HG03139 (cell line): Measurements from ENCODE around the gene FGF23.
"Not testable (repeated sequence)": the region's sequence is repeated elsewhere in the genome, so short reads cannot be mapped to it uniquely, and the experiment has no call there.

Experiments
- ATAC-seq: cut with Tn5 transposase; IDR thresholded peaks from one replicate; pipeline ENCODE4 v1.9.1; 2021; ENCODE audit not compliant: unreplicated experiment

FGF23 gene

DNA sequence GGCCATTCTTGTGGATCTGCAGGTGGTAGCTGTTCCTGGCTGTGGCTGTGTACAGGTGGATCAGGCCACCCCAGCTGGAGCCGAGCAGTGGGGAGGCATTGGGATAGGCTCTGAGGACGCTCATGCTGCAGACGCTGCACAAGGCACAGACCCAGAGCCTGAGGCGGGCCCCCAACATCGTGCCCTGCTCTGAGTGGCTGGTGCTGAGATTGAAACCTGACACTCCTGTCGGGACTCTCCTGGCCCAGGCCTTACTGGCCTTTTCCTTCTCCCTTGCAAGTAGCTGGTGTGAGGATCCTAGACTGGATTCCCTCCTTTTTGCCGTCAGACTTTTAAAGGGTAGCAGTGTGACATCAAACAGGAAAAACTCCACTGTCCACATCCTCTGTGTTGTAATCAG, at the start of gene FGF23:
TSS of gene FGF23 (minus strand) at position 308 of the 400 bp plus-strand sequence. CDS start at position 178, 130 bp downstream.
- ATAC-seq: no peak

DNA sequence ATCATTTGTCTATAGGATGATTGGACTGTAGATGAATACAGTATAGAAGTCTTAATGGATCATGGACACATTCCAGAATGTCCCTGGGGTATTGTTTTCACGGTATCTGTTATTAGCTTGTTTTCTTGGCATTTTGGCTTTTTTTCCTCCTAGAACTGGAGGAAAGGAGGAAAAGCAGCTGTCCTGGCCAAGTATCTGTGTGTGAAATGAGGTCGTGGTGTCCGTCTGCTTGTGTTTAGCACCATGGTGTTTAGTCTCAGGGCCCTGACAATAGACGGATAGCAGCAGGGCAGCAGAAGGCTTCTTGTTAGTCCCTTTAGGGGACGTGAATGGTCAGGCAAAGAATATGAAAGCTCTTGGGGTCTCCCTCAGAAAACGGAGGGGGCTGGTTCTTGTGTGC, 44.9 kb upstream of the FGF23 start:
- ATAC-seq: no peak

DNA sequence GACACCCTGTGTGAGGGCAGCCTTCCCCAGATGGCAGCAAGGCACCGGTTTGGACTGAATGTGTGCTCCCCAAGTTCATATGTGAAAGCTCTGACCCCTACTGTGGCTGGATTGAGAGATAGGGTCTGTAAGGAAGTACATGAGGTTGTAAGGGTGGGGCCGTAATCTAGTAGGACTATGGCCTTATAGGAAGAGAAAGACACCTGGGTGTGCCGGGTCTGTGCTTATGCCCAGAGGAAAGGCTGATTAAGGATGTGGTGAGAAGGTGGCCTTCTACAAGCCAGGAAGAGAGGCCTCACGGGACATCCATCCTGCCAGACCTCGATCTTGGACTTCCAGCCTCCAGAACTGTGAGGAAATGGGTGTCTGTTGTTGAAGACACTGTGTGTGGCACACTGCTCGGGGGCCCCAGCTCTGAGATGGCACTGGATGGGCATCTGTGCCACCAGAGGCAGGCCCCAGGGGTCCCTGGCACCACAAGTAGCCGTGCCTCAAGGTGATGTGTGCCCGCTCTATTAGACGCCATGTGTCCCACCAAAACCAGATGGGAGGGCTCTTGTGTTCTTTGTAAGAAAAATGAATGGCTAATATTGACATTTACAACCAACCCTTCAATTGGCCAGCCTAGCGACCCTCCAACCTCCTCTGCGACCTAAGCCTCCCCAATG, 44.1 kb upstream of the FGF23 start:
- ATAC-seq: no peak

DNA sequence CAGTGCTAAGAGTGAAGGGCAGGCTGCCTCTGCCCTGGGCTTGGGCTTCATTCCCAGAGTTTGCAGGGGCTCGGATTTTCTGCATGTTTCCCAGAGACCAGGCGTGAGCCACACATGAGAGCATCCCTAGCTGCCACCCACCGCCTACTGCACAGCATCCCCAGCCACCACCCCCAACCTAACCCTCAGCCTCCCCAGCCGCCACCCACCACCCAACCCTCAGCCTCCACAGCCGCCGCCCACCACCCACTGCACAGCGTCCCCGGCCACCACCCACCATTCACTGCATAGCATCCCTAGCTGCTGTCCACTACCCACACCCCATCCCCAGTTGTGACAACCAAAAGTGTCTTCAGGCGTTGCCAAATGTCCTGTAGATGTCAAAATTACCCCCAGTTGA, 43.5 kb upstream of the FGF23 start:
- ATAC-seq: no peak

DNA sequence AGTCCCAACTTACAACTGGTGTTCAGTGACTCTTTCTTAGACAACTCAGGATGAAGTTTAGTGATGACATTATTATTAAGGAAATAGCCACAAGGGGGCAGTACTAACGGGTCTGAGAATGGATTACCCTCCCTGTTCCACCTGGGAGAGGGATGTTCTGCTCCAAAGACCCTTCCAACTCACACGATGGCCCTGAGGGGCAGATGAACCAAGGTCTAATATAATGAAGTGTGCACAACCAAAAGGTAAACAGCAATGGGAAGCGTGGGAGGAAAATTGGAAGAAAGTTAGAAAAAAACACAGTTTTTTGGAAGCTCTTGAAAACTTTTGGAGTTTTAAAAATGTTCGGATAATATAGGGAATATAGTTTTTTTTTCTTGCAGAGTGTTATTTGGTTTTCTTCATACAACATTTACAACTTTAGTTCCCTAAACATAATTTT, 42.1 kb upstream of the FGF23 start:
- no peak for ATAC-seq

DNA sequence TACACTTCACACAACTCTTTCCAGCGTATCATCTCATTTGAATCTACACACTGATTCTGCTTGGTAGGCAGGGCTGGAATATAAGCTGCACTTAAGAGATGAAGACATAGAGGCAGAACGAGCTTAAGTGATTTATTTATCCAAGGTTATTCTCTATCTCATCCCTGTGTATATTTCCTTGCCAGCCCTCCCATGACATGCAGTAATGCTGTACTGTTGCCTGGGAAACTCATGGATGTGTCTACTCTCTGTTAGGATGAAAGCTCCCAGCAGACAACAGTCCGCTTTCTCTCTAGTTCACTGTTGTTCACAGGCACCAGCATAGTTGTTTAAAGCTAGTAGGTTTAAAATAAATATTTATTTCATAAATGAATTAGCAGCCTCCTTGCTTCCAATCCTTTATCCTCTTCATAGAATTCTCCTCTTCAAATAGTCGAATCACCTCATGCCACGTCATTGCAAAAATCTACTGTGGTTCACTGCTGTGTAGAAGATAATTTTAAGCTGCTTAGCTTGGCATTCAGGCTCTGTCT, 40.7 kb upstream of the FGF23 start:
- ATAC-seq: no peak

DNA sequence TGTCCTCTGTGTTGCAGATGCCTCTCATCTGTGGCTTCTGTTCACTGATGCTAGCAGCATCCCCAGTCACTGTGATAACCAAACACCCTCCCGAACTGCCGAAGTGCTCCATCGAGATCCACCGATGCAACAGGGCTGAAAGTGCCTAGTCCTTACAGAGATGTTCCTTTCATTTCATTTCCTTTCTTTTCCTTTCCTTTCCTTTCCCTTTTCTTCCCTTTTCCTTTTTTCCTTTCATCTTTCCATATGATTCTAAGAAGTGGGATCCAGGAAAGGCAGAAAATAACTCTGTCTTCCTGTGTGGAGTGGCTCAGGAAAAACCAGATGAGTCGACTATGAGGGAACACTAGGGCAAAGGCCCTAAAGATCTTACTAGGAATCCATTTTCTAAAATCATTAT, 39.4 kb upstream of the FGF23 start:
- no peak for ATAC-seq

DNA sequence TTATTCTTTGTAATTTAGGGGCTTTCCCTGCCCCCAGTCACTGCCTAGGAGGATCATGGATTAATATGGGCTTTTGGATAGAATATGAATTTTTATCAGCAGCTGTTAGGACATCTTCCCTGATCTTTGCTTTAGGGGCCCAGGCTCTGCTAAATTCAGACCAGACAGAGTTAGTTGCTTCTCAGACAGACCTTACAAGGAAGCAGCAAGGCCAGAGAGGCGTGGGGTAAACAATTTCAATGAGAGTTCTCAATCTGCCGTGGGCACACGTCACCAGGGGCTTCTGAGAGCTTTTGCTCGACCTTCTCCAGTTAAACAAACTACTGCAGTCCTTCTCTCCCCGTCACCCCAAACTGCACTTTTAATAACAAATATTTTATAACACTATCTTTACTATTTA, 38.4 kb upstream of the FGF23 start:
- no peak for ATAC-seq

DNA sequence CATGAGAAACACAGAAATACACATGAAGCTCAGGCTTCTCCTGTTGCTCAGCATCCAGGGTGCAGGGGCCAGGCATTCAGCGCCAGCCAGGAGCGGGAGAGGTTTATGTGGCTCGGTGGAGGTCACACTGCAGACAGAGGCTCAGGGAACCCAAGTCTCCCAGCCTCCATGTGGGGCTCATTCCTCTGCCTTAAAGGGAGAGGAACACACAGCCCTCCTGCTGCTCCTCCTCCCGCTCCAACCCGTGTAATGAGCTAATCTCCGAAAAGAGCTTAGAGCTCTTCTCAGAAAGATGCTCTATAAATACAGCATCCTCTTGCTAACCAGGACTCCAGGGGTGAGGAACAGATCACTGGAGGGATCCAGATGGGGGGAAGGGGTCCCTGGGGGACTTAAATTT, 37.9 kb upstream of the FGF23 start:
- no peak for ATAC-seq

DNA sequence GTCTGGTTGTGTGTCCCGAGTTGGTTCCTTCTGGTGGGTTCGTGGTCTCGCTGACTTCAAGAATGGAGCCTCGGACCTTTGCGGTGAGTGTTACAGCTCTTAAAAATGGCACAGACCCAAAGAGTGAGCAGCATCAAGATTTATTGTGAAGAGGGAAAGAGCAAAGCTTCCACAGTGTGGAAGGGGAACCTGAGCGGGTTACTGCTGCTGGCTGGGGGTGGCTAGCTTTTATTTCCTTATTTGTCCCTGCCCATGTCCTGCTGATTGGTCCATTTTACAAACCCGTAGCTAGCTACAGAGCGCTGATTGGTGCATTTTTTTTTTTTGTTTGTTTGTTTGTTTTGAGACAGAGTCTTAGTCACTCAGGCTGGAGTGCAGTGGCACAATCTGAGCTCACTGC, 36.8 kb upstream of the FGF23 start:
- ATAC-seq: no peak

DNA sequence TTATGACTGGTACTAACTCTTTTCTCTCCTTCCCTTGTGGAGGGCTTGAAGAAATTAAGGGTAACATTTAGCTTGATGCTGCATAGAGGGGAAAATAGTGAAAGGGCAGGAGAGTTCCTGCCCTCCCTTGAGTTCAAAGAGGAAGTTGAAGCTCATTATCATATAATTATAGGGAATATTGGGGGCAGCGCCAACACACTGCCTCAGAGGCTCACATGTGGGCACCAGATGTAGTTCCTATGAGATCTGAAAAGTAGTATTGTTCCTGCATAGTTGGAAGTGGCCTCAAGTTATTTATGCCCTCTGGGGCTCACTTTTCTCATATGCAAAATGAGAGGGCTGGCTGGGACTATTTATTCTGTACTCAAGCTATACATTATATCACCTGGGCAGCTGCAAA, 33.0 kb upstream of the FGF23 start:
- no peak for ATAC-seq

DNA sequence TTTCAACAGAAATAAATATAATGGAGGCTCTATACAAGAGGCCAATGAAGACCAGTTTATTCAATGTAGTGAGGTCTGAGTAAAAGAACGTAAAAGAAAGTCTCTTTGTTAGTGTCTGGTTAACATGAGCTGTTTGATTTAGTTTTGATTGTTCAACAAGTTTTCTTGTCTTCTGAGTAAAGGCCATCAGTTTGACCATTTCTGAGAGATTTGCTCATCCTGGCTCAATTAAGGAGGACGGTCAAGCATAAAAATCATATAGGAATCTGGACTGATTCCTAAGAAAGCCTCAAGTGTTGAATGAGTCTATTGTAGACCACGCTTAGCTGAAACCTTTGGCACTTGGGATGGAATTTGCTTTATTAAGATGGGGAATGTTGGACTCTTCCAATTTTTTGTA, 32.5 kb upstream of the FGF23 start:
- no peak for ATAC-seq

DNA sequence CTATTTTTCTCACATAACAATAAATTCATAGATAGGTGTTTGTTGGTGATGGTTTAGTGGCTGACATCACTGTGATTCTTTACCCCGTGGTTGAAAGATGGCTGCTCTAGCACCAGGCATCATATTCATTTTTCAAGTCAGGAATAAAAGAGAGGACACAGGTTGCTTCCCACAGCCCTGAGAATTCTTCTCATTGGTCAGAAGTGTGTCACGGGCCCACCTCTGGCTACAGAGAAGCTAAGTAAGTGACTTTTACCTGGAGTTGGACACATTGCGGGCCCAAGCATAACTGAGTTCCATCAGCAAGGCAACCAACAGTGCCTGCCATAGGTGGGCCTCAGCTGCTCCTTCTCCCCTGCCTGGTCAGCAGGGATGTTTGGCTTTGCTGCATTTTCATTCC, 27.6 kb upstream of the FGF23 start:
- ATAC-seq: no peak

DNA sequence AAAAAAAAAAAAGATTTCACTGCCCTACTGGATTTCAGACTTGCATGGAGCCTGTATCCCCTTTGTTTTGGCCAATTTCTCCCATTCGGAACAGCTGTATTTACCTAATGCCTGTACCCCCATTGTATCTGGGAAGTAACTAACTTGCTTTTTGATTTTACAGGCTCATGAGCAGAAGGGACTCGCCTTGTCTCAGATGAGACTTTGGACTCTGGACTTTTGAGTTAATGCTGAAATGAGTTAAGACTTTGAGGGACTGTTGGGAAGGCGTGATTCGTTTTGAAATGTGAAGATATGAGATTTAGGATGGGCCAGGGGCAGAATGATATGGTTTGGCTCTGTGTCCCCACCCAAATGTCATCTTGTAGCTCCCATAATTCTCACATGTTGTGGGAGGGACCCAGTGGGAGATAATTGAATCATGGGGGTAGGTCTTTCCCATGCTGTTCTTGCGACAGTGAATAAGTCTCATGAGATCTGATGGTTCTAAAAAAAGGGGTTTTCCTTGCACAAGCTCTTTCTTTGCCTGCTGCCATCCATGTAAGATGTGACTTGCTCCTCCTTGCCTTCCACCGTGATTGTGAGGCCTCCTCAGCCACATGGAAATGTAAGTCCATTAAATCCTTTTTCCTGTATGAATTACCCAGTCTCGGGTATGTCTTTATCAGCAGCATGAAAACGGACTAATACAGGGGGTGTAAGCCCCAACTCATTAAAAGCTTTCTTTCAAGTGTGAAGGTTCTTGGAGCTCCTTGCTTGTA, 25.5 kb upstream of the FGF23 start:
- ATAC-seq: not testable (repeated sequence)

DNA sequence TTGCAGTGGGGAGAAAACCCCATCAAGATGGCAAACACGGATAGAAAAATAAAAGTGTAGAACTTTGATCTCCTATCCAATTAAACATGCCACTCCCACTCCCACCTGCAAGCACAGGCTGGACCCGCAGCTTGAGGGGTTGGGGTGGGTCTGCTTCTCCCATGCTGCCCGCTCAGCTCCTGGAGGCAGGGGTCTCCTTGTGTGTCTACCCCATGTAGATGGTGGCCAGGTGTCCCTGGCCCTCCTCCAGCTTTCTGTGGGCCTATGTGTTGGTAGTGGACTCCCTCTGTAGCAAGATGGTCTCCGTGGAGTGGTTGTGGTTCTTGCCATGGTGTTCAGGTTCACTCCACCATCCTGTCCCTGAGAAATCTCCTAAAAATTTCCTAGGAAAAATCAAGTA, 23.5 kb upstream of the FGF23 start:
- ATAC-seq: no peak

DNA sequence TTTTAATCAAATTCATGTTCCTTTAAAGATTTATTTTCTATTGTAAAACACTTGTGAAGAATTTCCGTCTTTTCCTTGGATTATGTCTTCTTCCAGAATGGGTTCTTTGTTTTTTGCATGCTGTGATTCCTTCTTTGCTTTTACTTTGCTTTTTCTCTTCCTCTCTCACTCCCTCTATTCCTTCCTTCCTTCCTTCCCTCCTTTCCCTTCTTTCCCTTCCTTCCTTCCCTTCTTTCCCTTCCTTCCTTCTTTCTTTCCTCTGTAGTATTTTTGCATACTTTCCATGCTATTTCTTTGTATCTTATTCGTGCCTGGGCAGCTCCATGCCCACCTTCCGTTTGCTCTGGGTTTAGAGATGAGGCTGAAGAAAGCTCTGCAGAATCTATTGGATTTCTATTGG, 21.6 kb upstream of the FGF23 start:
- ATAC-seq: no peak

DNA sequence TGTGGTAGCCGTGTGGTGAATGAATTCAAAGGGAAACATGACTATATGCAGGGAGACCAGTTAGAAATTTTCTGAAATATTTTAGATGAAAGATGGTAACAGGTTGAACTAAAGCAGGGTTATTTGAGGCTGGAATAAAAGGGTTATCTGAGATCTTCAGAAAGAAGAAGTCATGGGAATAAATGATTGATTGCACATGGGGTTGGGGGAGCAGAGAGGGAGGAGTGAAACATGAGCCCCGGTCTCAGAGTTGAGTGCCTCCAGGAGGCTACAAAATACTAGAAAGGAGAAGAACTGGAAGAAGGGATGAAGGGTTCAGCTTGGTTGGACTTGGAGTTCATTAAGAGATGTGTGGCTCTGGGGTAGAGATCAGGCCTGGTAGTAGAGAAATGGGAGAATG, 16.3 kb upstream of the FGF23 start:
- no peak for ATAC-seq

DNA sequence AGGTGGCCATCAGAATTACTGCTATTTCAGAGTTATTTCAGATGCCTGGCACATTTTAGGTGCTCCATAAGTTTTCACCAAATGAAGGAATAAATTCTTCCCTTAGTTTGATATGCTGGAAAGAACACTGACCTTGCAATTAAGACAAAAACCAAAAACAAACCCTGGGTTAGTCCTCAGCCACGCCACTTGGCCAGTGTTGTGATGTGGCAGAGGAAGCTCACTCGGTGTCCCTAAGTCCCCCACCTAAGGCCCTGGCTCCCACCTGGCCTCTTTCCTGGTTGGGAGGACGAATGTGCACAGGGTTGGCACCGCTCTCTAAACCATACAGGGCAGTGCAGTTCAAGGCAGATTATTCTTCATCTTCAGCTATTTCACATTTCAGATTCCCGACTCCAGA, 13.7 kb upstream of the FGF23 start:
- ATAC-seq: no peak

DNA sequence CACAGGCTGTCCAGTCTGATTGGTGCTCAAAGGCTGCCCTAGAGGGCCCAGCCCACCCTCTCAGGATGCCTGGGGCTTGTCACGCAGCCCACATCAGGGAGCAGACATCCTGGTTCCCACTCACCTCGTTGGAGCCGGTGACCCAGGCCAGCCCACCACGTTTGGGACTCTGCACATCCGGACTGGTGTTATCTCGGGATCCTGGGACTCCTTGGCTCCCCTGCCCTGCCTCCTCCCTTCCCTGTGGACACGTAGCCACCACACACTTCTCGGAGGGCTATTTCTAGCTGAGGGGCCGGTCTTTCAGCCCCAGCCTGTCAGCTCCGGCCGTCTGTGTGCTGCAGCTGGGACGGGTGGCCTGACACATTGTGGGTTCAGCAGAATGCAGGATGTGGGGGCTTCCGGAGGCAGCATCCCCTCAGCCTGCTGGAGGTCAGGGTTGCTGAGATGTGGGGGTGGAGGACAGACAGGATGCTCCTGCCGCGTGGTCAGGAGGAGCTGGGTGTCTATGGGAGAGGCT, 12.8 kb upstream of the FGF23 start:
- no peak for ATAC-seq

DNA sequence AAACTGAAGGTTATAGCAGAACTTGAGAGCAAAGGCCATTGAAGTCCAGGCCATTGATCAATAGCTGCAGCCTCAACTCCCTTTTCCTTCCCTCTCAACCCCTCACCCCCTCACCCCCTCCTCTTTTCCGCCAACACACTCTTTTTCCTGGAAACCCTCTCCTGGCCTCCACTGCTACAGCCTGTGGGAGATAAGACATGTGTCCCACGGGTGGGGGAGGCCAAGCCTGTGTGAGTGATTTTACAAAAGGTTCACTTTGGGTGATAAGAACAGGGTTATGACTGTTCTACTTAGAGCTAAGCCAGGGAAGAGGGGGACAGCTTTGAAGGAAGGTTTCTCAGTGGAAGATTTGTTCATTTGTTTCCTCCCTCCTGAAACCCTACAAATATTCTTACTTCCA, 9.2 kb upstream of the FGF23 start:
- no peak for ATAC-seq

DNA sequence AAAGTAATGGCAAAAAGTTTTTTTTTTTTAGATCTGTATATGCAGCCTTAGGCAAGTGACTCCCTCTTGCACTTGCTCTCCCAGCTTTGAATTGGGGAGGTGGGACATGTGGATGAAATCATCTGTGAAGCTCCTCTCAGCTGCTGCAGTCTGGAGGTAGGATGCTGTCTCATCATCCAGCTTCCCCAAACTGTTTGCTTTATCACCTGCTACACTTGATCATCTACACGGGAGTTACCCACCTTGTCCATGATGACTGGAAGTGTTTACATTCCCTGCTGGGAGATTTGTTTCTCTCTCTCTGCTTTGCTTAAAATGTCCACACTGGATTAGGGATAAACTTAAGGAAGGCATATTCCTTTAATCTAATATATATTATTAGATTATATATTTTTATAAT, 8.5 kb upstream of the FGF23 start:
- no peak for ATAC-seq

DNA sequence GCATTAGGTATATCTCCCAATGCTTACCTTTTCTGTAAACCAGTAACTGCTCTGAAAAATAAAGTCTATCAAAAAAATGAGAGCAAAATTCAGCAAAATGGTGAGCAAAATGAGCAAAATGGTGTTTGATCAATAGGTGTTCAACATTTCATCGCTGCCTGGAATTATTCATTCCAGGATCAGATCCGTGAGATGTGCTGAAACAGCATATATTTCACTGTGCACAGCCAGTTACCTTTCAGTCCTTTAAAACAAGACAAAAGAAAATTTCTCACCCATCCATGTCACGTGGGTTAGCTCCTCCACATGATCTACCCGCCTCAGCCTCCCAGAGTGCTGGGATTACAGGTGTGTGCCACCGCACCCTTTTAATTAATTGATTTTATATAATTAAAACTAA, 8.1 kb upstream of the FGF23 start:
- ATAC-seq: no peak
